ENCODE measurements around the gene OR52H1.

OR52H1 gene

DNA sequence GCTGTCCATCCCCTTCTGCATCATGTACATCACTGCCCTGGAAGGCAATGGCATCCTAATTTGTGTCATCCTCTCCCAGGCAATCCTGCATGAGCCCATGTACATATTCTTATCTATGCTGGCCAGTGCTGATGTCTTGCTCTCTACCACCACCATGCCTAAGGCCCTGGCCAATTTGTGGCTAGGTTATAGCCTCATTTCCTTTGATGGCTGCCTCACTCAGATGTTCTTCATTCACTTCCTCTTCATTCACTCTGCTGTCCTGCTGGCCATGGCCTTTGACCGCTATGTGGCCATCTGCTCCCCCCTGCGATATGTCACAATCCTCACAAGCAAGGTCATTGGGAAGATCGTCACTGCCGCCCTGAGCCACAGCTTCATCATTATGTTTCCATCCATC is 32.7 kb upstream of the OR52H1 start:
- TF ChIP-seq, protein P1, sequence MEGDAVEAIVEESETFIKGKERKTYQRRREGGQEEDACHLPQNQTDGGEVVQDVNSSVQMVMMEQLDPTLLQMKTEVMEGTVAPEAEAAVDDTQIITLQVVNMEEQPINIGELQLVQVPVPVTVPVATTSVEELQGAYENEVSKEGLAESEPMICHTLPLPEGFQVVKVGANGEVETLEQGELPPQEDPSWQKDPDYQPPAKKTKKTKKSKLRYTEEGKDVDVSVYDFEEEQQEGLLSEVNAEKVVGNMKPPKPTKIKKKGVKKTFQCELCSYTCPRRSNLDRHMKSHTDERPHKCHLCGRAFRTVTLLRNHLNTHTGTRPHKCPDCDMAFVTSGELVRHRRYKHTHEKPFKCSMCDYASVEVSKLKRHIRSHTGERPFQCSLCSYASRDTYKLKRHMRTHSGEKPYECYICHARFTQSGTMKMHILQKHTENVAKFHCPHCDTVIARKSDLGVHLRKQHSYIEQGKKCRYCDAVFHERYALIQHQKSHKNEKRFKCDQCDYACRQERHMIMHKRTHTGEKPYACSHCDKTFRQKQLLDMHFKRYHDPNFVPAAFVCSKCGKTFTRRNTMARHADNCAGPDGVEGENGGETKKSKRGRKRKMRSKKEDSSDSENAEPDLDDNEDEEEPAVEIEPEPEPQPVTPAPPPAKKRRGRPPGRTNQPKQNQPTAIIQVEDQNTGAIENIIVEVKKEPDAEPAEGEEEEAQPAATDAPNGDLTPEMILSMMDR (IDR thresholded peaks at IDR 0.05; ENCODE audit: extremely low read depth, missing control alignments): no peak
- no peak for DNase-seq (ENCODE audit: low spot score)

- TF ChIP-seq, protein P1 (IDR thresholded peaks at IDR 0.05; ENCODE audit: extremely low read depth, missing control alignments): no peak
- no peak for DNase-seq (ENCODE audit: low spot score)
These were observed 32.2 kb upstream of the OR52H1 start, which contains the start of gene OR52B6 for GRCh38 chr11:5580577-5580976. Gene OR52B6 (plus strand): TSS chr11:5580877. CDS start chr11:5580877, 0 bp downstream.

DNA sequence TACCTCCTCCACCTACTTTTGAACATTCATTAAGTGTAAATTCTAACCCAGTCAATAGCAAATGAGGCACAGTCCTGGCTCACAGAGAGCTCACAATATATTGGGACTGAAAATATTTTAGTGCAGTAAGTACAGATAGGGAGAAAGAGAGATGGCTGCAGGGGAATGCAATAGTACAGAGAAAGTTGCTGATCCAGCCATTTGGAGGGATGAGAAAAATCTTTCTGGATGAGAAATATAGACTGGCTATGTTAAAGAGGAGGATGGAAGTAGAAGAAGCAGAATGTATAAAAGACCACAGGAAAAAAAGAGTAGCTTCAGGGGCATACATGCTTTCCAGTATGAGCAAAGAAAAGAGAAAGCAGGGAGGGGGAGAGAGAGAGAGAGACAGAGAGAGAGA is 28.8 kb upstream of the OR52H1 start:
- no peak for DNase-seq (ENCODE audit: low spot score)
- TF ChIP-seq, protein P1 (IDR thresholded peaks at IDR 0.05; ENCODE audit: extremely low read depth, missing control alignments): no peak

GRCh38 chr11:5575152-5575551 is 26.8 kb upstream of the OR52H1 start:
- DNase-seq (ENCODE audit: low spot score): no peak
- TF ChIP-seq, protein P1 (IDR thresholded peaks at IDR 0.05; ENCODE audit: extremely low read depth, missing control alignments): no peak

- TF ChIP-seq, protein P1 (IDR thresholded peaks at IDR 0.05; ENCODE audit: extremely low read depth, missing control alignments): no peak
These were observed 26.3 kb upstream of the OR52H1 start for GRCh38 chr11:5574654-5575053.

DNA sequence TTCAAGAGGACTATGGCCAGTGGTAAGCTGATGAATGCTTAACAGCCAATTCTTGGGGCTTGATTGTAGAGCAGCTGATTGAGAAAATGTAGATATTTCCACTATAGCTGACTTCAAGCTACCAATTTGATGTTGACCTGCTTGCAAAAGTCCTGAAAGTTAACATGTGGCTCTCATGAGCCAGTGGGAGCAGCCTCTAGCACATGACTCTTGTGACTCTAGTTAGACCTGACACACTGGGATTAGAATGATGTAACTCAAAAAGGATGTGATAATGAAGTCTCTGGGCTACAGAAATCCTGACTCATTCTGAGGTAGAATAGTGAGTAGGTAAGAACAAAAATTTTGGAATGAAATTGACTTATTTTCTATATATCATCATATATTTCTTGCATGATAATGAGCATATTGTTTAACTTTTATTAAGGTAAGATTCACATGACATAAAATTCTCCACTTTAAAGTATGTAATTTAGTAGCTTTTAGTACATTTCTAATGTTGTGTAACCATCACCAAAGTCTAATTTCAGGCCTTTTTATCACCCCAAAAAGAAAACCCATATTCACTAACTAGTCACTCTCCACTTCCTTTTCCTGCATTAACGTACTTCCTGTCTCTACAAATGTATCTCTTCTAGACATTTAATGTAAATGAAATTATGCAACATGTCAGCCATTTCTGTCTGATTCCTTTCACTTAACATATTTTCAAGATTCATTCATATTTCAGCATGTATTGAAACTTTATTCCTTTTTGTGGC is 16.1 kb upstream of the OR52H1 start:
- TF ChIP-seq, protein P1 (IDR thresholded peaks at IDR 0.05; ENCODE audit: extremely low read depth, missing control alignments): no peak
- DNase-seq (ENCODE audit: low spot score): no peak

More at GRCh38 chr11:5574654-5575053, 26.3 kb upstream of the OR52H1 start:
- no peak for DNase-seq (ENCODE audit: low spot score)

- TF ChIP-seq, protein P1 (IDR thresholded peaks at IDR 0.05; ENCODE audit: extremely low read depth, missing control alignments): no peak
These were observed 9.4 kb upstream of the OR52H1 start for GRCh38 chr11:5557751-5558150.

More at GRCh38 chr11:5557751-5558150, 9.4 kb upstream of the OR52H1 start:
- DNase-seq (ENCODE audit: low spot score): no peak

Data from GM20000 (cell line).